Measurements from ENCODE around the gene SERGEF. TPM values are rescaled to one million over a fixed set of nuclear protein-coding genes. Genes with fewer than 3 reads are reported as not detected.

Gene SERGEF
- total RNA-seq, 1 donor from 2014 or later: 45.5 TPM

DNA sequence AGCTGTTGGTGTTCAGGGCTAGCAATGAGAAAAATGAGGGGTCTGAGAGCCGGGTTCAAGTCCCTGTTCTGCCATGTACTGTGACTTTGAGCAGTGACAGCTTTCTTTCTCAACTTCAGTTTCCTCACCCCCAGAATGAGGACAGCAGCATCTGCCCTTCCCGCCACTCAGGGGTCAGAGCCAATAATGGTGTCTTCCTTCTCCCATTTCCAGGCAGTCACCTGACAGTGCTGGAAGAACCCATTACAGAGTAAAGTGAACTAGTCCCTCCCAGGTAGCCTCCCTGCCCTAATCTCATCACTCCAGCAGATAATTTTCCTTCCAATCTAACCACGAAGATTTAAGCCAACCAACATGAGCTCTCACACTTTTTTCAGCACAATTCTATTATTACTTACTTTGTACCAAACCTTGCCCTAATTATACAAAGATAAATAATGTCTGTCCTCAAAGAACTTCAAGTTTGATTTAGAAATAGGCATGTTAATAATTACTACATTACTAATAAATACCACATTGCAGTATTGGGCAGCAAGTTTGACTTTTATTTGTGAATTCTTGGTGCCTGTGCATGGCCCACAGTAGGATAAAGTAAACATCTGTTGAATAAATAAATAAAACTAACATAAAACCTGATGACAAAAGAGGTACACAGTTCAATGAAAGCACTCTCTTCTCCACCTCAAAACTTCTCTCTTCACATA lies 61.0 kb downstream of the SERGEF start:
- DNase-seq: no peak

DNA sequence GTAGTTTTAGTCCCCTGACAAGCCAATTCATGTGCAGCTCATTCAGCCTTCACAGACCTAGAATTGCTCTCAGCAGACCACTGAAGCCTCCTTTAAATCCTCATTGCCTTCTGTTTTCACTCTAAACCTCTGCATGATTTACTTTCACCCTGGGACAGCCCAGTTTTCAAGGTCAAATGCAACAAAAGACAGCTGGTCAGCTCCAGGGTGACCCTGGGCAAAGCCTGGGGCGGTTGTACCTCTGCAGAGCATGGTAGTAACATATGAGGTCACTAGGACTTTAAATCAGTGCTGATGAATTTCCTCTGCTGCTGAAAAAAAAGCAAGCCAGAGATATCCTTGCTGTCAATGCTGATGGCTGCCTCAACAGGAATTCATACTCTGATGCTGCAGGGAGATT lies 62.2 kb downstream of the SERGEF start:
- no peak for DNase-seq

DNA sequence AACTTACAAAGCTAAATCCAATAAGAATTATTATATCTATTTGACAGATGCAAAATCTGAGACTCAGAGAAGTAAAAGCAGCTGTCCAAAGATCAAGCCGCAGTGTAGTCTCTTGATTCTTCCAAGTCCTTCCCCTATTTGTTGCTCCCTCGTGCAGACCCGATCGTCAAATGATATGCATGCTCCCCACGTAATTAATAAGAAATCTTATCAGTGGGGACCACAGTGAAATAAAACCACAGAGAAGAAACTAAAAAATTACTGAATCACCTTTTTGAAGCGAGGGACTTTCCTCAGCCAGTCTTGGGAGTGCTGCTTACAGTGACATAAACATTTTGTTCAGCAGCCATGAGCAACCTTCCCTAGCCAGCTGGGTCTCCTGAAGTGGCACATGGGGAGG lies 64.6 kb downstream of the SERGEF start:
- no peak for DNase-seq

DNA sequence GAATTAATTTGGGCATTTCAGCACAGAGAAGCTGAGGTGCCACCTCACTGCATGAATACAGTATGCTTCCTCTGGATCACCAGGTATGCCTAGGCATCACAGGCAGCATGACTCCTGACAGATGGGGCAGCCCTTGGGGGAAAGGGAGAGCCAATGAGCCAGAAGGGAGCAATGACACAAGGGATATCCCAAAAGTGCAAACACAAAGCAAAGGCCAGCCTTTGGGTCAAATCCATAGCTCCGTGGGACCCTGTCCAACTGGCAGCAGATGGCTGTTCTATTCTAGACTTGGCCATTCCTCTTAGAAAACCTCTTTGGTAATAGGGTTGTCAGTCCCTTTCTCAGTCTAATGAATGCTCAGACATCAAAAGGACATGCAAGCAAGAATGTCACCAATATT lies 73.3 kb downstream of the SERGEF start:
- no peak for DNase-seq

DNA sequence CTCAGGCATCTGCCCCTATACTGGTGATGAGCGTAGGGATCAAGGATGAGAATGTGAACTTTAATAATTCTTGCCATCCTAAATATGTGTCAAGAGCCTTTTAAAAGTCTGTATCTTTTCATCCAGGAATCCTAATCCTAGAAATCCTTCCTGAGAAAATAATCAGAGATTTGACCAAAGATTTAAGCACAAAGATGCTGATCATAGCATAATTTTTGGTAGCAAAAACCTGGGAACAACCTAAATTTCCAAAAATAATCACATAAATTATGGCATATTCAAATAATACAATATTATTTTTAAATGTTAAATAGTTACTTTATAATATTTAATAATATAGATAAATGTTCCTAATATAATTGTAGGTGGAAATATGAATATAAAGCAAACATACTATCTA lies 76.1 kb downstream of the SERGEF start:
- DNase-seq: no peak

DNA sequence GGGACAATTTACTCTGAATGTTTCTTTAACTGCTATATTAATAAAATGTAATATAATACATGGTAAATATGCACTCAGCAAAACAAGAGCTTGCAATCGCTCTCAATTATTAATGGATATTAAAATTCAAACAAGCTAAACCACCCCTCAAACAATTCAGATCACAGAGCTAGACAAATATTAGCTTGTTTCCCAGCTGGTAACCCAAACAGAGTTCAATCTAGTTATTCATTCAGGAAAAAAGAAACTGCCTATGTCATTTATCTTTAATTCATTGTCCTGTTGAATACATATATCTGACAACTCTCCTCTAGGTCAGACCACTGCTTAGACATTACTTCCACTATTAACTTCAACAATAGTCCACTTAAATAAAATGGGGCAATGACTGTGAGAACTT lies 78.7 kb downstream of the SERGEF start:
- DNase-seq: no peak

DNA sequence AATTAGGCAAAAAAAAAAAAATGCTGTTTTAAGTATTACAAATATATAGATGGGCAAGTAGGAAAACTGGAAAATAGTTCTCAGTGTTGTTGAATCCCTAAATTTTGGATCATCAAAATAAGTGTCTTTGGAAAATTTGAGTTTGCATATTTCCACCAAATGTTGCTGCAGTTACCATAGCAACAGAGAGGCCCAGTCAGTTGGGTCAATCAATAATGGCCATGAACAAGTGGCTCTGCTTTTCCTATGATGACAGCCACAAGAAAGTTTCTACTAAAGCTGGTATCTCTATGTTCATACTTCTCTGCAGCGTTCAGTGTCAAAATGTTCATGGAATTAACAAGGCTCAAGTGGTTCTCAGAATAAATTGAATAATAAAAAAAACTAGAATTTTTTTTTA lies 79.1 kb downstream of the SERGEF start:
- DNase-seq: no peak

DNA sequence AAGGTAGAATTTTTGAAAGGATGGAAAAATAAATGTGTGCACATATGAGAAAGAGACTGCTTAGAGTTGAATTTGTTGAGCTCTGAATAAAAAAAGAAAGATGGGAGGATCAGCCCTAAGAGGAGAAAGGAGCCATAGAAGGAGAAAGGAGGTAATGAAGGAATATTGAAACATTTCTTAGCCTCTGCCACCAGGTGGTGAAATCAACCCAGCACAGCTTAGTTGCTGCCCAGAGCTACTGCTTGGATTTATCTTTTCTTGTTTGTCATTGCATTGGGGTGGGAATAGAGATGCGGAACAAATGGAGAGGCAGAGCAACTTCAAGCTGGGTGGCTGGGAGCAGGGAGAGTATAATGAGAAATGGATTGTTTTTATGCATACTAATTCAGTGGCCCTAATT lies 80.4 kb downstream of the SERGEF start:
- DNase-seq: no peak

DNA sequence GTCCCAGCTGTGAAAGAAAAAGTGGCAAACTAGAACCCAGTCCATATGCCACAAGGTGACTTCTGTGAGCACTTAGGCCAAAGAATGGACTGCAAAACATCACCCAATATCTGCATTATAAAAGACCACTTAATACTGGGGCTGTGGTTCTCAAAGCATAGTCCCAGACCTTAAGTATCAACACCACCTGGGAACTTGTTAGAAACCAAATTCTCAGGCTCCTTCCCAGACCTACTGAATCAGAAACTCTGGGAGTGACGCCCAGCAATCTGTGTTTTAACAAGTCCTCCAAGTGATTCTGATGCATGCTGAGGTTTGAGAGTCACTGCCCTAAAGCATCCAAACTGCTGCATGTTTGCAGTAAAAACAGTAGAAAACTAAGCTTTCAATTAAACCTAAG lies 81.3 kb downstream of the SERGEF start:
- no peak for DNase-seq

DNA sequence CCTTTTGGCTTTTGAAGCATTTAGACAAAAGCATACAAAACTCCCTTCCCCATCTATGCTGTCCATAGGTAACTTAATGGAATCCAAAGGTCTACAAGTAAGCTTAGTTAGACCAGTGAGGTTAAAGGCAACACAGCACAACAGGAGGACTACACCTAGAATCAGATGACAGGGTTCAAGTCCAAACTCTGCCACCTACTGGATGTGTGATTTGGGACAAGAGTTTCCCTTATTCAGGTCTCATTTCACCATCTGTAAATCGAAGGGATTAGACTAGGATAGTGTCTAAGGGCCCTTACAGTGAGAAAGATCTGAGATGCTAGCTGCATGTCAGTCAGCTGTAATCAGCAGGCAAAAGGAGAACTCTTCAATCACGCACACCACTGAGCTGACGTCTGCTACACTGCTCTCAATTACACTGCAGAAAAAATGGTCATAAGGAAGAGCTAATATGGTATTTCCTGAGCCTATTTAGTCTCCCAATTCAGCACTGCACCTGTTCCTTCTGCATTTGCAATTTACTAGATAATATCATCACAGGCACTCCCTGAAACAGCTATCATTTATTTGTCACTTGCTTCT lies 82.2 kb downstream of the SERGEF start:
- no peak for DNase-seq

DNA sequence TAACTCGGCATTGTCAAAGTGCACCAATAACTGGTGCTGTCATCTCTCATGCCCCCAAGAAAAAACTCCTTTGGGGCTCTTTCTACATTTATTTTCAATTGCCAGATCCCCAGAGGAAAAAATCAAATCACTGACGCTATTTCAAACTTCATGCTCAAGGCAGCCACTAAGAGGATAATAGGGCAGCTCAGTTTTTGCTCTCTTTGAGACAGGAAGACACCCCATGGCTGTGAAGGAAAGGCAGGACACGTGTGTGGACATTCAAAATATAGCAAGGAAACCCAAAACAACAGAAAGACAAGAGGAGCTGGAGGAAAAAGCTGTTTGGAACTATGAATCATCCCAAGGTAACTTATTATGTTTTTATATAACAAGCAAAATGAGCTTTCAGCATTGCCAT lies 83.7 kb downstream of the SERGEF start:
- no peak for DNase-seq

DNA sequence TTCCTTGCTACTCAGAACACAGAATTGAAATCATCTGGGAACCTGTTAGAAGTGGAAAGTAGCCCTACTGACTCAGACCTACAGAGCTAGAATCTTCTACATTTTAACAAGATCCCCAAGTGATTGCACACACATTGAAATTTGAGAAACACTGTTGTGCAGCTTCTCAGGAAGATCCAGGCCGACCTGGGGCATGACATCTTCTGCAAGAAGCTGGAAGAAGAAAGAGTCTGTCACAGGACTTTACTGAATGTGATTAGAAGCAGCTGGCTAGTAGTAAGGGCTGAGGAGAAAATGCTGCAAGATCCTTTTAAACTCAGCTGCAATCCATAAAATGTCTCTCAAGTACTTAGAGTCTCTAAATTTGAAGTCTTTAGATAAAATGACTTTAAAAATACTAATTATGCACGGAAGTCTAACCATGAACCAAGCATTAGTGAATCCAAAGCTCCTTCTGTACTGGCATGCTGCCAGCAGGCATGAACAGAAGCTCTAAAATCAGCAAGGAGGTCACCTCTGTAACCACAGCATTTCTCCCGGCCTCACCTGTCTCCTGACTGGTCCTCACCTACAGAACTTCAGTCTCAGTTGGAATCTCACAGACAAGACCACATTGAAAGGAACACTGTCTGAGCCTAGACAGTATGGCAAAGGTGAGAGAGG lies 85.0 kb downstream of the SERGEF start:
- DNase-seq: no peak

DNA sequence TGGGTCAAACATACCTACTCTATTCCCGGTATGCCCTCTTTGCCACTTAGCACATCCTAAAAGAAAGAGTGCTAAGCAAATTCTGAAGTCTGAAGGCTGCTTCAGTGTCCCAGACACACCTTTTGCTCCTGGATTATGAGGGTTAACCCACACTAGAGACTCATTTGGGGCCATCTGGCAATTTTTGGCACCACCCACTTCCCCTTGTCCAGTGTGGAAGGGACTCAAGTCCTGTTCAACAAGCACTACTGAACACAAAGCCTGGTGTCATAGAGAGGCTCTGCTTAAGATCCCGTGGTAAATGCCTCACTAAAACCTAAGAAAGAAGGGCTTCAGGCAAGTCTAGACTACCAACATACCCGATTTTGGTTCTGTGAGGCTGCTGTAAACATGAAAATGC lies 85.8 kb downstream of the SERGEF start:
- DNase-seq: no peak

DNA sequence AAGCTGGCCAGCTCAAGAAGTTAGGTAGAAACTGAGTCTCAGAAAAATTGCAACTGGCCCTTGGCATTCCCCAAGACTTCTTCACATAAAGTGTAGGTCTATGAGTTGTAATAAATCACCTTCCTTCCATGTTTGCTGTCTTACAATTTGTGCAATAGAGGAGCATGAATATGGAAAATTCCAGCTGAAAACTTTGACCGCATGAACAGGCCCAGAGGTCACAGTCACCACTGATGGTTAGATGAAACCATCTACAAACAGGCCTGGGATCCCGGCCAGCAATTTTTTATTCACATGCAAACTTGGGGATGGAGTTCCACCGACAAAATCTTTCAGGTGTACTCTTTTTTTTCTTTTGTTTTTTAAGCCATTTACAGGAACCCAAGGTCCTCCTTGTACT lies 88.1 kb downstream of the SERGEF start:
- no peak for DNase-seq

DNA sequence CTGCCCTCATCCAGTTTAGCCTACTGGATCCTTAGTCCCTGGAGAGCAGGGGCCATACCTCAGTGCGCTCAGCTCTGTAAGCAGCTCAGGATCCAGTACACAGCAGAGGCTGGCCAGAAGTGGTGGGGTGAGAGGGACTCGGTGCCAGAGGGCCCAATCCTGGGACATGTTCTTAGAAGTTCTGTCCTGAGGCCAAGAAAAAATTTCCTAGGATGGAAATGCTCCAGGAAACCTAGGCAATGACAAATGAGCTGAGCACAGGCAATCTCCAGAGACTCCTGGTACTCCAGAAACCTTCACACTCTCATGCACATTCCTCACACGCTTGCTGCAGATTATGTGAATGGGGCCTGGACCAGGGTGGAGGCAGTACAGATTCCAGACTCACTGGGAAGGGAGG lies 89.6 kb downstream of the SERGEF start:
- DNase-seq: no peak

DNA sequence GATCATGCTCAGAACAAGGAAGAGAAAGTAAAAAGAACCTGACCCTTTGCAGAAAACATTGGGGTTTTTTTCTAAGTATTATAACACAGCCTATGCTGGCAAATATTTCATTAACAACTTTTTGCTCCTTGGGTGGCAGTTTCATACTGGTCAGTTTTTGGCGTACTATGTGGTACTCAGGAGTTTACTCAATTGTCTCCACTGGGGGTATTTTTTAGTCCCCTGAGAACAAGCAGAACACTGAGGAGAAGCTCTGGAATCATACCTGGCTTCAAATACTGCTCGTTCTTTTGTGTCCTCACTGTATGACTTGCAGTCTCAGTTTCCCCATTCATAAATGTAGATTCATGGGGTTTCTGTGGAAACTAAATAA lies 90.4 kb downstream of the SERGEF start:
- no peak for DNase-seq

DNA sequence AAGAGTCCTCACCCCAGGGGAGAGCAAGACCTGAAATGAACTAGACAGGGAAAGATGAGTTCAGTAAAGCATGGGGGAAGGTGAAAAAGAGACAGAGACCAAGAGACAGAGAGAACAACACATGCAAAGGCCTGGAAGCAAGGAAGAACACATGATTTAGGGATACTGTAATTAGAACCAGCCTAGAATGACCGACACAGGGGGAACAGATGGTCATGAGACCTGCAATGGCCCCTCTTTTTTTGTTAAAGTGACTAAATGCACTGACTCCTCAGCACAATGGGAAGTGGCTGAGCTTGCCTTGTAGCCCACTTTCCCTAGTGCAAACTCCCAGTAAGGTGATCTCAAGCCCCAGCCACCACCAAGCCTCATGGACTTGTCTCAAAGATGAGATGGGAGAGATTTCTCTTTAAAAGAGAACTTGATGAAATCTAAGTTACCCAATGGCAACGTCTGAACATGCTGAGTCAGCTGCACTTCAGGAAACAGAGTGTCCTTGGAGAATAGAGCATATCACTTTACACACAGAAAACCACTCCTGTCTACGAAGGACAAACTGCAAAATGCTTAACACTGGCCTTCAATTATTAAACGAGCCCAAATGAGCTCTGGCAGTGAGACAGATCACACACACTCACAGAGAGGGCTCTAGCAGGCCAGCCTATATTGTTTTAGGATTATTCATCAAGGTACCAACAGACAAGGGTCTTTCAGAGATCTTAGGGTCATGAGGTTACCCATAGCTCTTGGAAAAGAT lies 91.0 kb downstream of the SERGEF start:
- no peak for DNase-seq

DNA sequence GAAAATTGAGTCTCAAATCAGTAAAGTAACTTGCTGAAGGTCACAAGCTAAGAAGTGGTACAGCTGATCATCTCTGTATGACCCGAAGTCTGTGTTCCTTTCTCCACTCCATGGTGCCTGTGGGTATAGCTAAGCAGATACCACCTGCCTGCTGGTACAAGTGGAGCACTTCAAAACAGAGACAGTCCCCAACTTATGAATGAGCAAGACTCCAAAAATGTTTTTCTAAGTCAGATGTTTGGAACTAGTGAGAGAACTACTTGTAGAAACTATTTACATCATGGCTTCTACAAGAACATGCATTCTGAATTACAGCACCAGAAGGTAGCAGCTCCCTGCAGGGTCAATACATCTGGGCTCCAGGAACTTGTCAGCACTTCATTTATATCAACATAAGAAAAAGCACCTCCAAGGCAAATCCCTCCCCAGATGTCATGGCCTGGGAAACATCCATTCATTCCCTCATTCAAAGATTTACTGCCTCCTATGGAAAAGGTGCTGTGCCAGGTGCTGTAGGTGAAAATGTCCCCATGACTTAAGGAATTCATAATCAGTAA lies 94.7 kb downstream of the SERGEF start:
- DNase-seq: no peak

DNA sequence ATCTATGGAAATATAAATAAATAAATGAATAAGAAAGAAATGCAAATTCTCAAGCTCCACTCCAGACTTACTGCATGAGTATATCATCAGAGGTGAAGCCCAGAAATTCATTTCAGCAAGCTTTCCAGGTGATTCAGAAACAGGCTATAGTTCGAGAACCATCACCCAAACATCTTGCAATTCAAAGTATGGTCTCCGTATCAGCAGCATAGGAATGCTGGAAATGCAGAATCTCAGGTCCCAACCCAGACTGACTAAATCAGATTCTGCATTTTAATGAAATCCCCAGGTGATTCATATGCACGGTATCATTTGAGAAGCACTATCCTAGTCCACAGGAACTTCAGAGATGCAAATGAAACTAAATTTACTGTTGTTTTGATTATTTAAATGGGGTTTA lies 95.3 kb downstream of the SERGEF start:
- DNase-seq: no peak

DNA sequence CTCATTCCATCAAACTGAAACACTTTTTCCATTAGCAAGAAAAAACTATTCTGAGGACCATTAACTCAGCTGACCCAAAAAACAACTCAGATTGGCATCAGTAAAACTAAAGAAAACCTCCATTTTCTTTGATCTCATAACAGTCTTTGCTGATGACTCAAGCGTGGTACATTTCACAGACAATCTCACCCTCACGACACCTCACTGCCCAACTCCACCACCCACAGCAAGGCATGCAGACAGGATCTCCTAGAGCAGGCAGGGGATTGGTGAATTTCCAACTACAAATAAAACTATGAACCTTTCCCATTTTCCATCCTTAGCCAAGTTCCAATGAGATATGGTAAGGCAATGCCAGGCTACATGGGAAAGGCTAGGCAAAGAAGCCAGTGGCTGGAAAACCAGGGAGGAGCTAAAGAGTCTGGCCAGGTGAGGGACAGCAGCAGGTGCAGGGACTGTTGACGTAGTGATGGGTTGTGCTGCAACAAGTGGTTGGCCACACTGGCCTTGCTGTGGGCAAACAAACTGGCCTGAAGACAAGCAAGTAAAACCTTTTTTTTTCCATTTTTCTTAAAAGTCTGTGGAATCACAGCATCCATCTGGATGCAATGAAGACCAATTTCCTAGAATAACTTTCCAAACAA lies 97.2 kb downstream of the SERGEF start:
- DNase-seq: no peak

DNA sequence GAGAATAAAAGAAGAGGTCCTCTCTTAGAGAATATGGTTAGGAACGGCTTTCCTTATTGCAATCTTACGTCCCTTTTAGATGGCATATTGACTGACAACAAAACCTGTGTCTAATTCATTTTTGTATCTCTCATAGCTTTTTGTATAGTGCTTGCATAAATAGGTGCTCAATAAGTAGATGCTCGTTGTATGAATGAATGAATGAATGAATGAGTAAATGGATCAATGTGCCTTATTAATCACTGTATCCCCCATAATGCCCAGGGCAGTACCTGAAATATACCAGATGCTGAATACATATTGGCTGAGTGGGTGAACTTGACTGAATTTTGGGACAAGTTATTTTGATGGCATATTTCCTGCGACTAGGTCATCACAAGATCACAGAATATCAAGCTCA lies 97.9 kb downstream of the SERGEF start:
- no peak for DNase-seq

DNA sequence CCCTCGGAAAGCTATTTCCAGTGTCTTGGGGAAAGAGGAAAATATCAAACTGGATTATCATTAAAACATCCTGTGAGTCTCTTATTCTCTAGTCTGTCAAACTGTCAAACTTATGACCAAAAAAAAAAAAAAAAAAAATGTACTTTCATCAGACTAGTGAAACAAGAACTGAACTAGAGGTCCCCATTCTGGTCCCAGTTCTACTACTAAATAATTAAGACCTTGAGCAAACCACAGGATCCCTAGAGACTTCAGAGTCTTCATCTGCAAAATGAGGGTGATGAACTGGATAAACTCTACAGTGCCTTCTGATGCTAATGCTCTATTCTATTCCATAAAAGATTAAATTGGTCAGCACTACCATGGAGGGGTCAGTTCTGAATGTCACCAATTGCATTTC lies 105.8 kb downstream of the SERGEF start:
- no peak for DNase-seq

DNA sequence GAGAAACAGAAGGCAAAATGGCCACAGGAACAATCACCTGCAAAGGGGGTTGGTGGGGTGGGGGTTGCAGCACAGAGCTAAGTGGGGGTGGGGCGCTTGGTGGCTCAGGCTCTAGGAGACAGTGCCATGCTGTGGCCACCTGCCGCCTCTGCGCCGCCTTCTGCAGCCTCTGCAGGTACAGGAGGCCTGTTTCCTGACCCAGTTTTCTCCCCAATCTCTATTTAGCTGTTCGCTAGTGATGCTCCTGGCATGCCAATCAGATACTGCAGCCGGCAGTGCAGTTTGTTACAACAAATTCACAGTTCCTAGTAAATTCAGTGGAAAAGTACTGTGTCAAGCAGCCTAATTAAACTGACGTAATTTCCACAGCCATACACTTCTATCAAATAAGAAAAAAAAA lies 106.4 kb downstream of the SERGEF start:
- peak; percentile 71 for DNase-seq

Measured in occipital lobe (tissue), 2 donors.